Cardiac septum (tissue), 1 donor: ENCODE data around the gene IGF1R. TPM values are rescaled to one million over a fixed set of nuclear protein-coding genes. Genes with fewer than 3 reads are reported as not detected.

Source experiments
- DNase-seq: peaks from one replicate; pipeline ENCODE4 v3.0.0-alpha.2; 2020; ENCODE audit warnings: low spot score
- intact Hi-C: fragments of 100-400 bp; cut with DNase I; formaldehyde crosslinking; loops from one replicate; pipeline ENCODE4 v1.14.0; 2022
- microRNA-seq: library from miRNA; unstranded; fragments of <30 nt; microRNA quantifications from one replicate; pipeline ENCODE4 v1.2.0, GENCODE V29; 2020
- total RNA-seq: library from RNA; stranded (reverse); fragmentation: NEBNext Ultra II Directional; extraction: Animal tissue kit (Norgen Biotek cat#: 25700); gene quantifications from one replicate; pipeline ENCODE4 v1.2.1, GENCODE V29; 2021
- donor health status: DM: no; HTN: no; CAD: no.

The IGF1R gene
- total RNA-seq, 1 donor from 2014 or later: 57.2 TPM

GRCh38 chr15:99006146-99006545 is 357.8 kb downstream of the IGF1R start:
- intact Hi-C loops: no loop called here
- DNase-seq: no peak

GRCh38 chr15:99006904-99007495 is 358.7 kb downstream of the IGF1R start:
- intact Hi-C loops: no loop called here
- no peak for DNase-seq

GRCh38 chr15:99009741-99010330 is 361.5 kb downstream of the IGF1R start:
- no peak for DNase-seq
- intact Hi-C loops: no loop called here

- intact Hi-C loops: no loop called here
- no peak for DNase-seq
Observed at GRCh38 chr15:99010768-99011167, 362.4 kb downstream of the IGF1R start.

Small RNA genes lying within 50 kb of the gene (microRNA-seq; reads per million reads assigned to microRNA genes)
- gene MIR4714: 1.3 reads per million
